ENCODE results near the gene YIPF1. TPM values are rescaled to one million over a fixed set of nuclear protein-coding genes. Genes with fewer than 3 reads are reported as not detected.

The YIPF1 gene
- total RNA-seq, 4 donors from 2014 or later = 14.9 to 26.1 (median 23.5) TPM

- Histone ChIP-seq H3K36me3 (peaks cover 68% of the 10 kb centered on the region), H3K27me3 (no peaks in the 10 kb centered on the region), H3K4me1 (no peaks in the 10 kb centered on the region), H3K27ac (no peak overlapping the region), H3K9me3 (no peaks in the 10 kb centered on the region), H3K4me3 (no peak overlapping the region)
- 97% methylated on average over 7 of the region's 7 CpGs for WGBS
- TF ChIP-seq EP300 (IDR thresholded peaks at IDR 0.05) (no peak), POLR2AphosphoS5 (IDR thresholded peaks at IDR 0.05) (no peak), POLR2A (IDR thresholded peaks at IDR 0.05) (no peak), CTCF (IDR thresholded peaks at IDR 0.05) (no peak)
- DNase-seq (ENCODE audit: low spot score in 2 of 2) = no peak
These were observed 85.4 kb downstream of the YIPF1 start for GRCh38 chr1:53804181-53804580.

Other genes with a start within 250 kb of the YIPF1 start
- 1 to 10 TPM in 1 of 4 donors, under 1 TPM in 3; 0.34 to 1.5 (median 0.59) TPM for gene GLIS1, start 150.6 kb downstream of the YIPF1 start, total RNA-seq
- gene NDC1, start 51.5 kb downstream of the YIPF1 start, total RNA-seq = 10 to 100 TPM; 13.5 to 19.4 (median 15.1) TPM
- not detected for gene DIO1, start 4.4 kb upstream of the YIPF1 start, total RNA-seq
- gene IFT25, start 55.9 kb upstream of the YIPF1 start, total RNA-seq = 10 to 100 TPM in 3 of 4 donors, 1 to 10 TPM in 1; 8.8 to 36.5 (median 13.8) TPM
- gene LRRC42, start 56.6 kb upstream of the YIPF1 start, total RNA-seq = 10 to 100 TPM; 22.2 to 31.1 (median 28.3) TPM
- gene LDLRAD1, start 128.4 kb upstream of the YIPF1 start, total RNA-seq = under 1 TPM in 1 of 4 donors, not detected in 3; 0.25 TPM
- 100 to 1,000 TPM; 157 to 323 (median 234) TPM for gene TMEM59, start 163.4 kb upstream of the YIPF1 start, total RNA-seq
- gene TCEANC2, start 163.8 kb upstream of the YIPF1 start, total RNA-seq = 1 to 10 TPM; 4.8 to 8.1 (median 6.4) TPM

All from suprapubic skin (tissue), 4 donors.